ENCODE results near the gene ARHGEF19. TPM values are rescaled to one million over a fixed set of nuclear protein-coding genes. Genes with fewer than 3 reads are reported as not detected.

Gene ARHGEF19
- total RNA-seq, 1 donor from 2014 or later: 29.5 TPM

GRCh38 chr1:16155537-16156410, 56.7 kb downstream of the ARHGEF19 start, which contains the start of gene EPHA2:
EPHA2 (minus strand) TSS chr1:16156069; CDS start chr1:16155932, 137 bp downstream.
- no peaks in the 10 kb centered on the region for H3K27me3 Mint-ChIP-seq
- TF ChIP-seq CTCF (conservative IDR thresholded peaks at IDR 0.05): no peak
- H3K4me1 Mint-ChIP-seq (ENCODE audit: unreplicated experiment): peaks cover 33% of the 10 kb centered on the region
- H3K9me3 Mint-ChIP-seq: no peaks in the 10 kb centered on the region
- no peaks in the 10 kb centered on the region for H3K36me3 Mint-ChIP-seq
- DNase-seq (ENCODE audit: extremely low spot score, unreplicated experiment): peak; percentile 91
- H3K4me3 Mint-ChIP-seq: peak within 1 kb of the TSS; percentile 97
- H3K27ac Mint-ChIP-seq: peak within 1 kb of the TSS; percentile 99

- Mint-ChIP-seq H3K4me1 (ENCODE audit: unreplicated experiment) (peaks cover 31% of the 10 kb centered on the region), H3K4me3 (peak overlapping the region; percentile 97), H3K27me3 (no peaks in the 10 kb centered on the region), H3K27ac (peak overlapping the region; percentile 99), H3K9me3 (no peaks in the 10 kb centered on the region), H3K36me3 (no peaks in the 10 kb centered on the region)
- DNase-seq (ENCODE audit: extremely low spot score, unreplicated experiment): no peak
- TF ChIP-seq CTCF (conservative IDR thresholded peaks at IDR 0.05): no peak
Measured at GRCh38 chr1:16153999-16154673, 58.3 kb downstream of the ARHGEF19 start.

- Mint-ChIP-seq H3K27ac (peak overlapping the region; percentile 90), H3K4me3 (peak overlapping the region; percentile 97), H3K4me1 (ENCODE audit: unreplicated experiment) (peaks cover 31% of the 10 kb centered on the region), H3K27me3 (no peaks in the 10 kb centered on the region), H3K36me3 (peaks cover 5% of the 10 kb centered on the region), H3K9me3 (no peaks in the 10 kb centered on the region)
- DNase-seq (ENCODE audit: extremely low spot score, unreplicated experiment): no peak
- no peak for TF ChIP-seq CTCF (conservative IDR thresholded peaks at IDR 0.05)
Measured at GRCh38 chr1:16153096-16153998, 59.1 kb downstream of the ARHGEF19 start.

- TF ChIP-seq CTCF (conservative IDR thresholded peaks at IDR 0.05): no peak
- Mint-ChIP-seq H3K4me1 (ENCODE audit: unreplicated experiment) (peaks cover 32% of the 10 kb centered on the region), H3K27me3 (no peaks in the 10 kb centered on the region), H3K9me3 (no peaks in the 10 kb centered on the region), H3K4me3 (peak overlapping the region; percentile 97), H3K36me3 (peaks cover 13% of the 10 kb centered on the region), H3K27ac (peak overlapping the region; percentile 90)
- DNase-seq (ENCODE audit: extremely low spot score, unreplicated experiment): no peak
Measured at GRCh38 chr1:16152481-16153087, 59.9 kb downstream of the ARHGEF19 start.

- H3K4me1 Mint-ChIP-seq (ENCODE audit: unreplicated experiment): peaks cover 32% of the 10 kb centered on the region
- peak overlapping the region; percentile 90 for H3K27ac Mint-ChIP-seq
Measured at GRCh38 chr1:16151995-16152384, 60.5 kb downstream of the ARHGEF19 start.

More at GRCh38 chr1:16151995-16152384, 60.5 kb downstream of the ARHGEF19 start:
- DNase-seq (ENCODE audit: extremely low spot score, unreplicated experiment): no peak
- Mint-ChIP-seq H3K27me3 (no peaks in the 10 kb centered on the region), H3K9me3 (no peaks in the 10 kb centered on the region), H3K4me3 (peak overlapping the region; percentile 79), H3K36me3 (peaks cover 18% of the 10 kb centered on the region)
- TF ChIP-seq CTCF (conservative IDR thresholded peaks at IDR 0.05): no peak

Data from type B pancreatic cell (in vitro differentiated cells).